HG02970 (cell line): ENCODE results near the gene POMT1.
"Not testable (repeated sequence)": the region's sequence is repeated elsewhere in the genome, so short reads cannot be mapped to it uniquely, and the experiment has no call there.

Experiments used
- ATAC-seq: cut with Tn5 transposase; IDR thresholded peaks from one replicate; pipeline ENCODE4 v1.9.1; 2021; ENCODE audit warnings: mild to moderate bottlenecking, moderate library complexity, moderate number of reproducible peaks; ENCODE audit not compliant: unreplicated experiment, low FRiP score

POMT1 gene, protein sequence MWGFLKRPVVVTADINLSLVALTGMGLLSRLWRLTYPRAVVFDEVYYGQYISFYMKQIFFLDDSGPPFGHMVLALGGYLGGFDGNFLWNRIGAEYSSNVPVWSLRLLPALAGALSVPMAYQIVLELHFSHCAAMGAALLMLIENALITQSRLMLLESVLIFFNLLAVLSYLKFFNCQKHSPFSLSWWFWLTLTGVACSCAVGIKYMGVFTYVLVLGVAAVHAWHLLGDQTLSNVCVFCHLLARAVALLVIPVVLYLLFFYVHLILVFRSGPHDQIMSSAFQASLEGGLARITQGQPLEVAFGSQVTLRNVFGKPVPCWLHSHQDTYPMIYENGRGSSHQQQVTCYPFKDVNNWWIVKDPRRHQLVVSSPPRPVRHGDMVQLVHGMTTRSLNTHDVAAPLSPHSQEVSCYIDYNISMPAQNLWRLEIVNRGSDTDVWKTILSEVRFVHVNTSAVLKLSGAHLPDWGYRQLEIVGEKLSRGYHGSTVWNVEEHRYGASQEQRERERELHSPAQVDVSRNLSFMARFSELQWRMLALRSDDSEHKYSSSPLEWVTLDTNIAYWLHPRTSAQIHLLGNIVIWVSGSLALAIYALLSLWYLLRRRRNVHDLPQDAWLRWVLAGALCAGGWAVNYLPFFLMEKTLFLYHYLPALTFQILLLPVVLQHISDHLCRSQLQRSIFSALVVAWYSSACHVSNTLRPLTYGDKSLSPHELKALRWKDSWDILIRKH

DNA sequence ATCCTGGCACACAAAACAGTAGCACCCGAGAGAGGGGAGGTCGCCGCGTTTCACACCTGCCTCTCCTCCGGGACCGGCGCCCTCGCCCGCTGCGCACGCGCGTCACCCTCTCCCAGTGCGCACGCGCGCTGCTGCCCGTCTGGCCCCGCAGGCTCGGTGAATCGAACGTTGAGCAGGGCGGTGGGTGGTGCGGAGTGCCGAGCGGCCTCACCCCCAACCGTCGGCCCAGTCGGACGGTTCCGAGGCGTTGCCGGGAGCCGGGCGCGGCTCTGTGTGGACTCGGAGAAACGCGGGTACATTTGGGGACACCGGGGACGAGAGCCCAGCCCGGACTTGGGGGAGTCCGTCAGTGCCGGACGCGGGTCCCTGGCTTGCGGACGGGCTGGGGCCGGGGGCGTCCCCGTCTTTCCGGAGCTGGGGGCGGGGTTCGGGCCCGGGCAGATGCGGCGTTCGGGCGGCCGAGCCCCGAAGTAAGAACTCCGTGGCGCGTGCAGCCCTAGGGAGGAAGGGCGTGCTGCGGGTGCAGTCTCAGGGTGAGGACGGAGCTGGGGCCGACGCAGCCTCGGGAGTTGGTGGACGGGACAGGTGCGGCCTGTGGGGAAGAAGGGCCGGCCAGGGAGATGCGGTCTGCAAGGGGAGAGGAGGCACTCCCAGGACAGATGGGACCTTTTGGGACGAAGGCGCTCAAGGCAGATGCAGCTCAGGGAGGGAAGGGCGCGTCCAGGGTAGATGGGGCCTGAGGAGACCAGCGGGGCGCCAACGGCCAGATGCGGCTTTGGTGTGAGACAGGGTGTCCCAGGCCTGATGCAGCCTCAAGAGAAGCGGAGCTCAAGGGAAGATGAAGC is at the start of gene POMT1:
POMT1 (plus strand) TSS at position 138 of the 845 bp plus-strand sequence. CDS start 1,301 bp downstream, outside the sequence.
- peak; percentile 83 for ATAC-seq

DNA sequence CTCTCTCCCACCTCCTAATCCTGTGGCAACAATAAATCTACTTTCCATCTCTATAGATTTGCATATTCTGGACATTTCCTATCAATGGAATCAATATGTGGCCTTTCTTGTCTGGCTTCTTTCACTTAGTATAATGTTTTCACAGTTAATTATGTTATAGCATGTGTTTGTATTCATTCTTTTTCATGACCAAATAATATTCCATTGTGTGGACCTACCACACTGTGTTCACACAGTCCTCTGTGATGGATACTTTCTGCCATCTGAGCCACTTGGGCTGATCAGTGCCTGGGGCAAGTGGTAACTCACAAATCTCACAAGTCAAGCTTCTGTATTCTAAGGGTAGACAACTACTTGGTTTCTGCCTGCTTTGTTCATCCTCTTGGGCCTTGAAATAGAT is 48.7 kb upstream of the POMT1 start:
- ATAC-seq, result no peak

DNA sequence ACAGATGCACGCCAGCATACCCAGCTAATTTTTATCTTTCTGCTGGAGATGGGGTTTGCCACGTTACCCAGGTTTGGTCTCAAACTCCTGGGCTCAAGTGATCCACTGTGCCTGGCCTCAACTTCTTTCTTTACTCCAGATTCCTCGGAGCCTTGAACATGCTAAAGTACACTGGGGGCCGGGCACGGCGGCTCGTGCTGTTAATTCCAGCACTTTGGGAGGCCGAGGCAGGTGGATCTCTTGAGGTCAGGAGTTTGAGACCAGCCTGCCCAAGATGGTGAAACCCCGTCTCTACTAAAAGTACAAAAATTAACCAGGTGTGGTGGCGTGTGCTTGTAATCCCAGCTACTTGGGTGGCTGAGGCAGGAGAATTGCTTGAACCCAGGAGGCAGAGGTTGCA is 47.1 kb upstream of the POMT1 start:
- not testable (repeated sequence) for ATAC-seq

- no peak for ATAC-seq
Measured at GRCh38 chr9:131457746-131458145, 45.0 kb upstream of the POMT1 start.

DNA sequence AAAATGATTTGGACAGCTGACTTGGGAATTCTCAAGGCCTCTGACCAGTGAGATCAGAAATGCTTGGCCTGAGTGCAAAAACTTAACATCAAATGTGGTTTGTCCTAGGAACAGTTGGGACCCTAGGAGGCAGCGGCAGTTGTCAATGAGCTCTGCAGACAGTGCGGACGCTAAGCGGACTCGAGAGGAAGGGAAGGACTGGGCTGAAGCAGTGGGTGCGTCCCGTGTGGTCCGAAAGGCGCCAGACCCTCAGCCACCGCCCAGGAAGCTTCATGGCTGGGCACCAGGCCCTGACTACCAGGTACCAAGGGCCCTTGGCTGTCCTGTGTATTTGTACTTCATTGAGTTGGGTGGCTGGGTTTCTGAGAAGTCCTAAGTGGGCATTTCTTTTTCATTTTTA is 43.7 kb upstream of the POMT1 start:
- ATAC-seq, result no peak

- ATAC-seq, result no peak
Measured at GRCh38 chr9:131461166-131461565, 41.6 kb upstream of the POMT1 start.

DNA sequence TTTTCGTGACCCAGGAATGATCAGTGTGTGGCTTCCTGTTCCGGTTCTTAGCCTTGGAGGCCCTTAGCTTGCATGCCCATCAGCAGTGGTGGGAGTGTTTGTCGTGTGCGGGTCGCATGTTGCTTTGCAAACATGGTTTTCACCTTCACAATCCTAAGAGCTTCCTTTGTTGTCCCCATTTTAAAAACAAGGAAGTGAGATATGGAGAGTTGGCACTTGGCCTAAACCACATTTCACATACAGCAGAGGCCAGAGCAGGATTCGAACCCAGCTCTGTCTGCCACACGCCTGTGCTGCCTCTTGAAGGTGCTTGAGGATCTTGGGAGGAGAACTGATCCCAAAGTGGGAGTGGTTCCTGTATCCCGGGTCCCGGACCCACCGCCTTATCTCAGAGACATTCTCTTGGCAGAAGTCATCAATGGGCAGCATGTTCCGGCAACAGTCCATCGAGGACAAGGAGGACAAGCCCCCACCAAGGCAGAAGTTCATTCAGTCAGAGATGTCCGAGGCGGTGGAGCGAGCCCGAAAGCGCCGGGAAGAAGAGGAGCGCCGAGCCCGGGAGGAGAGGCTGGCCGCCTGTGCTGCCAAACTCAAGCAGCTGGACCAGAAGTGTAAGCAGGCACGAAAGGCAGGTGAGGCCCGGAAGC is 38.2 kb upstream of the POMT1 start:
- ATAC-seq, result no peak

GRCh38 chr9:131465401-131465800 is 37.3 kb upstream of the POMT1 start:
- no peak for ATAC-seq

GRCh38 chr9:131467214-131467935 is 35.3 kb upstream of the POMT1 start:
- ATAC-seq, result no peak

DNA sequence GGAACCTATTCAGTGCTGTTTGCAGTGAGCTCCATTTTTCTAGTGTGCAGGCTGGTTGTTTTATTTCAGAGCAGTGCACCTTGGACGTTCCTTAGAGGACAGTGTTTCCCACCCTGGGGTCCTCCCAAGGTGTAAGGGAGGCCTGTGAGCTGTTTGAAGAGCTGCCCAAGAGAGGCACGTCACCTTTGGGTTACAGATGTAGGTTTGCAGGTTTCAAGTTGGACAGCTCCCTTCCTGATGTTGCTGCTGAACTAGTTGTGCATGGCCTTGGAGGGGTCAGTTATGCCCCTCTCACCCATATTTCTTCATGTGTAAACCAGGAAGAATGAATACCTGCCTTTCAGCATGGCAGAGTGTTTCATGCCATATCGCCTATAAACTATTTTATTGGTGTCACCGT is 34.7 kb upstream of the POMT1 start:
- ATAC-seq, result no peak

- ATAC-seq, result no peak
Measured at GRCh38 chr9:131469356-131469755, 33.4 kb upstream of the POMT1 start.

DNA sequence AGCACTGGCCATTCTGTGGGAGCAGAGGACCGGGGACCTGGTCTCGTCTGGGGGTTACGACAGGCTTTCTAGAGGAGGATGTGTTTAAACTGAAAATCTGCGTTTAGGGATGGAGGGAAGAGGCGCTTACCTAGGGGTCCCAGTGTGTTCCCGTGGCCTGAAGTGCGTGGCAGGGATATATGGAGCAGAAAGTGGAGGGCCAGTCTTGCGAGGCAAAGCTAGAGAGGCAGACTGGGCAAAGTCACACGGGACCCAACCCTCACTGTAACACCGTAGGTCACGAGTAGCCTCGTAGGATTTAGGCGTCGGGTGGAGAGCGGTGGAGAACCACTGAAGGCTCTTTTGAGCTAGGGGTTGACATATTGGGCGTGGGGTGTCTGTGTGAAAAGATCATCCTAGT is 32.8 kb upstream of the POMT1 start:
- ATAC-seq, result no peak

DNA sequence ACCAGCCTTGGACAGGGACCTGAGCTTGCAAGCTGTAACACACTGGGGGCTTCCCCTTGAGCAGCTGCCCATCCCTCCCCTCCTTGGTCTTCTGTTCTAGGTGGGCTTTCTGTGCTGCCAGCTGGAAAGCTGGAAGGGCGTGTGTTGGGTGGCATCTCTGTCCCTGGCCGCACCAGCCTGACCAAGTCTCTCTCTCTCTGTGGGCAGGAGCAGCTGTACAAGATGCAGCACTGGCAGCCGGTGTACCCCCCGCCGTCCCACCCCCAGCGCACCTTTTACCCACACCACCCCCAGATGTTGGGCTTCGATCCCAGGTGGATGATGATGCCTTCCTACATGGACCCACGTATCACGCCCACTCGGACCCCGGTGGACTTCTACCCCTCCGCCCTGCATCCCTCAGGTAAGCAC is 32.1 kb upstream of the POMT1 start:
- ATAC-seq, result no peak

GRCh38 chr9:131472085-131472484 is 30.6 kb upstream of the POMT1 start:
- not testable (repeated sequence) for ATAC-seq

- ATAC-seq, result no peak
Measured at GRCh38 chr9:131473198-131473885, 29.4 kb upstream of the POMT1 start.

DNA sequence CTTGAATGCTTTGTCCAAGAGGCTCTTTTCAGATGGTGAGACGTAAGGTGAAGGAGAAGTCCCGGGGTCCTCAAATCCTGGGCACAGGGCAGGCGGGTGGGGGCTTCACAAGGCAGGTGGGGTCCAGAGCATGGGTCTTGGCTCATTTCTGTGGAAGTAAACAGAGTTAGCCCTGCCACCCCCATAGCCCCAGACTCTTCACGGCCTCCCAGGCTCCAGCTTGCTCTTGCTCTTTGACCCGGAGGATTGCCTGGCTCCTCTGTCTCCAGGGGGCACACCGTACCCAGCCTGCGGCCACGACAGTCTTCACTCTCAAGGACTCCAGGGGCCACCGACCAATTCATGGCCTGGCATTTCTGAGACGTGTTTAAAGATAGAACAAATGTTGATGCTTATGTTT is 28.8 kb upstream of the POMT1 start:
- ATAC-seq, result no peak

DNA sequence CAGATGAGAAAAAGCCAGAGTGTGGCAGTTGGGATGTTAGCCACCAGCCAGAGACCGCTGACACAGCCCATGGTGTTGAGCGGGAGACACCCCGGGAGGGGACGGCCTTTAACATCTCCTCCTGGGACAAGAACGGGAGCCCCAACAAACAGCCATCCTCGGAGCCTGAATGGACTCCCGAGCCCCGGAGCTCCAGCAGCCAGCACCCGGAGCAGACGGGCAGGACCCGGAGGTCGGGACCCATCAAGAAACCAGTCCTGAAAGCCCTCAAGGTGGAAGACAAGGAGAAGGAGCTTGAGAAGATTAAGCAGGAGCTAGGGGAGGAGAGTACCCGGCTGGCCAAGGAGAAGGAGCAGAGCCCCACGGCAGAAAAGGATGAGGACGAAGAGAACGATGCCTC is 28.0 kb upstream of the POMT1 start:
- ATAC-seq, result no peak

- no peak for ATAC-seq
Measured at GRCh38 chr9:131475111-131475955, 27.4 kb upstream of the POMT1 start.
